Fibroblast of skin of right biceps (primary cell): ENCODE results near the gene HMCN1.
"Not testable (repeated sequence)": the region's sequence is repeated elsewhere in the genome, so short reads cannot be mapped to it uniquely, and the experiment has no call there.

Experiments used
- DNase-seq: peaks from one replicate; pipeline ENCODE4 v3.0.0-alpha.2; 2013

Gene HMCN1

GRCh38 chr1:186099336-186100104, 365.3 kb downstream of the HMCN1 start:
- peak; percentile 46 for DNase-seq

- no peak for DNase-seq
These were observed 367.9 kb downstream of the HMCN1 start for GRCh38 chr1:186102107-186102506.

GRCh38 chr1:186102547-186103148, 368.5 kb downstream of the HMCN1 start:
- DNase-seq, result peak; percentile 87

GRCh38 chr1:186104459-186104858, 370.3 kb downstream of the HMCN1 start:
- DNase-seq, result no peak

GRCh38 chr1:186112280-186112679, 378.1 kb downstream of the HMCN1 start:
- DNase-seq, result no peak

GRCh38 chr1:186113461-186113860, 379.3 kb downstream of the HMCN1 start:
- DNase-seq, result no peak

GRCh38 chr1:186118724-186119123, 384.5 kb downstream of the HMCN1 start:
- no peak for DNase-seq

- no peak for DNase-seq
These were observed 388.6 kb downstream of the HMCN1 start for GRCh38 chr1:186122837-186123236.

GRCh38 chr1:186125035-186125434, 390.8 kb downstream of the HMCN1 start:
- DNase-seq, result no peak

- DNase-seq, result no peak
These were observed 391.3 kb downstream of the HMCN1 start for GRCh38 chr1:186125511-186125910.

- DNase-seq, result no peak
These were observed 395.6 kb downstream of the HMCN1 start for GRCh38 chr1:186129758-186130157.

GRCh38 chr1:186139115-186139514, 404.9 kb downstream of the HMCN1 start:
- no peak for DNase-seq

- peak; percentile 77 for DNase-seq
These were observed 405.5 kb downstream of the HMCN1 start for GRCh38 chr1:186139701-186140100.

- no peak for DNase-seq
These were observed 408.0 kb downstream of the HMCN1 start for GRCh38 chr1:186142159-186142558.

GRCh38 chr1:186142916-186143315, 408.7 kb downstream of the HMCN1 start:
- DNase-seq, result no peak

GRCh38 chr1:186143481-186143880, 409.3 kb downstream of the HMCN1 start:
- peak; percentile 42 for DNase-seq

GRCh38 chr1:186144505-186144904, 410.3 kb downstream of the HMCN1 start:
- DNase-seq, result no peak

GRCh38 chr1:186146974-186147373, 412.8 kb downstream of the HMCN1 start:
- DNase-seq, result no peak

- no peak for DNase-seq
These were observed 415.4 kb downstream of the HMCN1 start for GRCh38 chr1:186149591-186149990.

- DNase-seq, result no peak
These were observed 418.0 kb downstream of the HMCN1 start for GRCh38 chr1:186152227-186152619.

GRCh38 chr1:186152620-186153239, 418.5 kb downstream of the HMCN1 start:
- peak; percentile 73 for DNase-seq

GRCh38 chr1:186154651-186155050, 420.5 kb downstream of the HMCN1 start:
- DNase-seq, result peak; percentile 41

- DNase-seq, result peak; percentile 85
These were observed 421.4 kb downstream of the HMCN1 start for GRCh38 chr1:186155594-186155993.

- not testable (repeated sequence) for DNase-seq
These were observed 428.7 kb downstream of the HMCN1 start for GRCh38 chr1:186162895-186163294.
